GM19043 (cell line): ENCODE measurements around the gene ARHGEF6.
A peak's percentile ranks its signal among the peaks of the same experiment; 100 is the strongest.

ENCODE experiments used
- ATAC-seq: cut with Tn5 transposase; IDR thresholded peaks from one replicate; pipeline ENCODE4 v1.9.1; 2021; ENCODE audit warnings: low read depth; ENCODE audit not compliant: unreplicated experiment

ARHGEF6 gene

GRCh38 chrX:136752346-136752745 lies 28.4 kb downstream of the ARHGEF6 start:
- ATAC-seq = no peak

DNA sequence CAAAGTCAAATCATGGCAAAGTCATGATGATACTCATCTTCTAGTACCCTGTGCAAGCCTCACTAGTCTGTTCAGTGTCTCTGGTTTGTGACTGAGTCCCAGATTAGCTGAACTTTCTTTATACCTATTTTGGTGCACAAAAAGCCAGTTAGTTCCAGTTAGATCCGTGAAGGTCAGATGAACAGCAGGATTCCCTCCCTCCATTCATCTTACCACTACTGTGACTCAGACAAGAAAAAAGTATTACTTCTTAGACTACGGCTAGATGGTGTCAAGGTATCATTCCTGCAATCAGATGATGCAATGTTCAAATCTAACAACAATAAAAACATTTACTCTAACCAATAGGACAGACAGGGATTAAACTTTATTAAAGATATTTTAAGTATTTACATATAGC lies 30.4 kb downstream of the ARHGEF6 start:
- ATAC-seq = no peak

GRCh38 chrX:136747003-136747986 lies 33.4 kb downstream of the ARHGEF6 start:
- peak; percentile 74 for ATAC-seq

DNA sequence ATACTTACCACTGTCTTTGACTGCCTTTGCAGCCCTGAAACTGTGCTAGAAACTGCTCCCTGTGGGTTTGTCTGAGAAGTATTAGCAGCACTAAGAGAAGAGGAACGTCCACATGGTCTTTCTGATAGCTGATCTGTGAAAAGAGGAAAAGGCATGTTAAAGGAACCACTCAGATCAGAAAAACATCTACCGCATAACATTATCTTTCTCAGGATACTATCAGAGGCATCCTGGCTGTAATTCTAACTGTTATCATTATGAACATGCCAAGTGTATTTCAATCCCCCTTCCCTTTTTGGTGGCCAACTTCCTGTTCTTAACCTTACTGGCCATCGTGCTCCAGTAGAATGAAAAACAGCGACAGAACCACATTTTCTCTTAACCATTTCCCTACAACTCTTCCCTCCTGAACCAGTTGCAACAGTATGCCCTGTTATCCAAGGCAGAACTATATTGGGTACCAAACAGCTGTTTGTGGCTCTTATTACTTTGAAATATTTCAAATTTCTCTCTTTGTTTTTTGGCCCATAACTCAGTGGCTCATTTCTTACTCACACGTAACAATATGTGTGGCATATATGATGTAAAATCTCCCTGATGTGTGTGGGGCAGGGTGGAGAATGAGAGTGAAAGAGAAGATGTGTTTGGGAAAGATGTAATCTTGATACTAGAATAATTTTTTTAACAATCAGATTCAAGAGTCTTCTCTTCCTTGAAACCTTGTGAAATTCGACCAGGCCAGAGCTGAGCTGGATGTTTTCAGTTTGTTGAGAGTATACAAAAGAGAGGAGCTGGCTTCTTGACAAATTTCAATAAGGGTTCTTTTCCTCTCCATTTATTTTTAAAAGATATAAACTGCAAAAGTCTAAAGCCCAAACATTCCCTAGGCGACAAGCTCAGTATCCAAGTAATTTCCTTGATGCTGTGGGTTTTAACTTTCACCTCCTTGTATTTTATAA lies 35.2 kb downstream of the ARHGEF6 start:
- ATAC-seq = no peak

DNA sequence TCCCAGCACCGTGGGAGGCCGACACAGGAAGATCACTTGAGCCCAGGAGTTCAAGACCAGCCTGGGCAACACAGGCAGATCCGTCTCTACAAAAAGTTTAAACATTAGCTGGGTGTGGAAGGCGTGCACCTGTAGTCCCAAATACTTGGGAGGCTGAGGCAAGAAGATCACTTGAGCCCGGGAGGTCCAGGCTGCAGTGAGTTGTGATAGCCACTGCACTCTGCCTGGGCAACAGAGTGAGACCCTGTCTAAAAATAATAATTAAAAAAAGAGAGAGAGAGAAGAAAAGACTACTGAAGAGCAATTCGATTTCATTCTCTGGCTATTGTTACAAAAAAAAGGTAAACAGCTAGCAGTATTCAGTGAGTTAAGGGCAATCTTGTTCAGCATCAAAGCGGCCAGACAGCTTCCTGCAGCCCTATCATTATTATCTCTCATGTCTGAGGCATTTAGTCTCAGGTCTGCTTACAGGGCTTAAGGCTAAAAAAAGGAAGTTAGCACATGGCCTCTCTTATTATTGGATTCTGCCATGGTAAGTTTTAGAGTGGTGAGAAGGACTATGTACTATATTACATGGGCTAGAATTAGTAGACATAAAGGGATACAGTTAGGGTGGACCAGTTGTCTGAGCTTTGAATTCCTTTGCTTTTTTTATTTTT lies 37.9 kb downstream of the ARHGEF6 start:
- no peak for ATAC-seq

GRCh38 chrX:136738049-136738729 lies 42.5 kb downstream of the ARHGEF6 start:
- no peak for ATAC-seq

DNA sequence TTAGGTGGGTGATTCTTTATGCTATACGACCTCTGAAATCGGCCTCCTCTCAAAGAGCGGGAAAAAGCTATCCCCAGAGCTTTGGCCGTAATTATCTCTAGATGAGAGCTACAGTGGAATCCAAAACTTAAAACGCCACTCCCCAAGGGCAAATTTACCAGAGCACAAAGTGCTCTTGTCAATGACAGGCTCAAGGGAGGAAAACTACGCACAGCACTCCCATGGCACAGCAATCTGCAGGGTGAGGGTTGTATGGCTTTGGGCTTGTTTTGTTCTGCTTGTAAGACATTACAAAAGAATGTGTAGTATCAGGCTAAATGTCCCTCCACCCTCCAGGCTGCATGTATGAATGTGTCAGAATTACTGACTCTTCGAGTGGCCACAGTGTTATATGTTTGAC lies 44.0 kb downstream of the ARHGEF6 start:
- no peak for ATAC-seq

- ATAC-seq = no peak
These were observed 45.1 kb downstream of the ARHGEF6 start for GRCh38 chrX:136735601-136736000.

GRCh38 chrX:136733613-136734012 lies 47.1 kb downstream of the ARHGEF6 start:
- ATAC-seq = no peak

- ATAC-seq = no peak
These were observed 48.9 kb downstream of the ARHGEF6 start for GRCh38 chrX:136731798-136732197.

GRCh38 chrX:136731207-136731782 lies 49.4 kb downstream of the ARHGEF6 start:
- no peak for ATAC-seq

GRCh38 chrX:136728393-136728792 lies 52.3 kb downstream of the ARHGEF6 start:
- ATAC-seq = no peak

GRCh38 chrX:136725441-136726104 lies 55.2 kb downstream of the ARHGEF6 start:
- ATAC-seq = no peak

GRCh38 chrX:136718091-136718490 lies 62.6 kb downstream of the ARHGEF6 start:
- no peak for ATAC-seq

GRCh38 chrX:136714626-136715599 lies 65.8 kb downstream of the ARHGEF6 start:
- ATAC-seq = peak; percentile 85

GRCh38 chrX:136712650-136713310 lies 68.0 kb downstream of the ARHGEF6 start:
- ATAC-seq = no peak

DNA sequence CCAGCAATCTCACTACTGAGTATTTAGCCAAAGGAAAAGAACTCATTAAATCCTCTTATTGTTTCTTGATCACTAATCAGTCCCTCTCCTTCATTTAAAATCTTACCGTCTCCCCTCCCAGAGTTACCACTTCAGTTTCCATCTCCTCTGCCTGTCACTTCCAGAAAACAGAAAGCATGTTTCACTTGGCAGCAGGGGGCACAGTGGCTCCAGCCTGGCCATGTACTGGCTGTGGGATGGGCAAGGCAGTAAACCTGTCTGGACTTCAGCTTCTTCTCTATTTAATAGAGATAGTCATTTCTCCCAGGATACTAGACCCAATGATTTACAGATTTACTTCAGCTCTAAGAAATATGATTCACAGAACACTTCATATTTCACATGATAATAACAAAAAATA lies 69.6 kb downstream of the ARHGEF6 start:
- ATAC-seq = no peak
